GM23248 (cell line): Measurements from ENCODE around the gene B4GALT2. TPM values are rescaled to one million over a fixed set of nuclear protein-coding genes. Genes with fewer than 3 reads are reported as not detected.

Experiments
- DNase-seq: peaks from one replicate; pipeline ENCODE4 v3.0.0-alpha.2; 2015
- H2AFZ ChIP-seq: fragments of 200-600 bp; sonication (generic); 2 replicates; pipeline ENCODE4 v1.6.1; 2016; ENCODE audit warnings: antibody characterized with exemption
- H3F3A ChIP-seq: fragments of 200-600 bp; sonication (generic); 2 replicates; pipeline ENCODE4 v1.6.1; 2016; ENCODE audit warnings: mild to moderate bottlenecking, antibody characterized with exemption, mixed run types; ENCODE audit not compliant: insufficient read depth
- H3K27ac ChIP-seq: fragments of 200-600 bp; sonication (generic); 2 replicates; pipeline ENCODE4 v1.5.1; 2016; ENCODE audit warnings: mild to moderate bottlenecking
- H3K27me3 ChIP-seq: fragments of 200-600 bp; sonication (generic); replicated peaks from 2 replicates; pipeline ENCODE4 v1.6.1; 2016; ENCODE audit warnings: mild to moderate bottlenecking; ENCODE audit not compliant: insufficient read depth
- H3K36me3 ChIP-seq: fragments of 200-600 bp; sonication (generic); 2 replicates; pipeline ENCODE4 v1.6.1; 2016; ENCODE audit warnings: low read depth, mild to moderate bottlenecking
- H3K4me1 ChIP-seq: fragments of 200-600 bp; sonication (generic); 2 replicates; pipeline ENCODE4 v1.6.1; 2016; ENCODE audit warnings: mild to moderate bottlenecking; ENCODE audit not compliant: insufficient read depth
- H3K4me2 ChIP-seq: fragments of 200-600 bp; sonication (generic); one replicate; pipeline ENCODE4 v1.6.1; 2016; ENCODE audit warnings: mild to moderate bottlenecking; ENCODE audit not compliant: unreplicated experiment
- H3K4me3 ChIP-seq: fragments of 200-600 bp; sonication (generic); 2 replicates; pipeline ENCODE4 v1.5.1; 2016; ENCODE audit warnings: mild to moderate bottlenecking
- H3K79me2 ChIP-seq: fragments of 200-600 bp; sonication (generic); 2 replicates; pipeline ENCODE4 v1.6.1; 2016; ENCODE audit warnings: mild to moderate bottlenecking; ENCODE audit not compliant: insufficient read depth
- H3K9ac ChIP-seq: fragments of 200-600 bp; sonication (generic); 2 replicates; pipeline ENCODE4 v1.6.1; 2016; ENCODE audit warnings: mild to moderate bottlenecking
- H3K9me2 ChIP-seq: fragments of 200-600 bp; sonication (generic); 2 replicates; pipeline ENCODE4 v1.6.1; 2016; ENCODE audit warnings: mixed run types, mild to moderate bottlenecking, moderate library complexity; ENCODE audit not compliant: insufficient read depth
- H3K9me3 ChIP-seq: fragments of 200-600 bp; sonication (generic); one replicate; pipeline ENCODE4 v1.6.1; 2017; ENCODE audit warnings: low read depth
- H4K20me1 ChIP-seq: fragments of 200-600 bp; sonication (generic); 2 replicates; pipeline ENCODE4 v1.6.0; 2016; ENCODE audit not compliant: insufficient read depth
- EZH2 ChIP-seq: fragments of 200-600 bp; sonication (generic); IDR thresholded peaks from 2 replicates; pipeline ENCODE4 v1.6.1; 2018; ENCODE audit warnings: antibody characterized with exemption, mild to moderate bottlenecking; ENCODE audit not compliant: insufficient read depth, poor library complexity, severe bottlenecking
- EZH2phosphoT487 ChIP-seq: fragments of 200-600 bp; sonication (generic); IDR thresholded peaks from 2 replicates; pipeline ENCODE4 v1.6.1; 2018; ENCODE audit warnings: antibody characterized with exemption, moderate library complexity, mild to moderate bottlenecking, low read depth; ENCODE audit not compliant: insufficient read depth
- WGBS, 2 experiments: methylation state at CpG; one replicate each; pipeline ENCODE4 v1.1.6; 2015 to 2017; ENCODE audit warnings: low lambda C conversion rate in 2 of 2, low coverage in 1 of 2; ENCODE audit errors: missing lambda C conversion rate in 2 of 2; 5-methylcytosine and 5-hydroxymethylcytosine counted together
- in situ Hi-C: fragments of 300-500 bp; cut with MboI; formaldehyde crosslinking; loops from 2 replicates; pipeline ENCODE4 v1.15.0; 2020
- polyA plus RNA-seq: library from polyadenylated mRNA; unstranded; fragments of >200 nt; fragmentation: Nextera tagmentation; extraction: Ambion mirVana; gene quantifications from 2 replicates; pipeline ENCODE4 v1.2.1, GENCODE V29; 2016
- total RNA-seq: library from RNA; depleted of rRNA; stranded (reverse); fragments of >200 nt; shearing (Covaris generic); gene quantifications from 2 replicates; pipeline ENCODE4 v1.2.3, GENCODE V29; 2014

The B4GALT2 gene
- total and polyA plus RNA-seq, 2 experiments from 2014 or later: 27.3 to 221 TPM

DNA sequence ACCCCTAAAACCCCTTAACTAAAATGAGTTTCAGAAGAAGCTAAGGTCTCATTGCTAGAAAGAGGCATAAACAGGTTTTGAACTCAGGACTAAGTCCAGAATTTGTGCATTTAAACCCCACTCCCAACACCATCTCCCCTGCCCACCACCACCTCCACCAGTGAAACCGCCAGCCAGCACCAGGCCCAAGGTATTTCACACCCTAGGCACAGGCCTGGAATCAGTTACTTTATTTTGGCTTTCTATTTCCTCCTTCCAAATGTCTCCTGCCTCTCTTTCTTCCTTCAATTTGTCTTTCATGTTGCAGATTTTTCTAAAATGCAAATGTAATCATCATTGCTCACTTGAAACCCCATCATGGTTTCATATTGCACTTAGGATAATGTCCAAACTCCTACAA is 34.1 kb upstream of the B4GALT2 start:
- no peak overlapping the region for H3K4me2 ChIP-seq
- H3K9ac ChIP-seq: no peak overlapping the region
- H3F3A ChIP-seq: 0 out of 2 replicates have a peak, but pooled peaks cover 5% of the 10 kb centered on the region
- in situ Hi-C loops: loop anchor here (25.0 kb wide), 2 partner anchors 408 to 708 kb away; partner anchors contain the start of gene PTPRF
- WGBS, 2 experiments: 100% methylated on average over 1 of the region's 1 CpG
- H2AFZ ChIP-seq: no peak overlapping the region
- no peak for TF ChIP-seq EZH2phosphoT487
- no peak for TF ChIP-seq EZH2
- no peaks in the 10 kb centered on the region for H3K27me3 ChIP-seq
- no peak overlapping the region for H3K4me3 ChIP-seq
- H3K36me3 ChIP-seq: no peaks in the 10 kb centered on the region
- peaks cover 15% of the 10 kb centered on the region for H3K4me1 ChIP-seq
- H3K79me2 ChIP-seq: peaks cover 22% of the 10 kb centered on the region
- no peak overlapping the region for H3K27ac ChIP-seq
- H4K20me1 ChIP-seq: no peaks in the 10 kb centered on the region
- H3K9me2 ChIP-seq: no peaks in the 10 kb centered on the region
- no peak for DNase-seq
- H3K9me3 ChIP-seq: no peaks in the 10 kb centered on the region

DNA sequence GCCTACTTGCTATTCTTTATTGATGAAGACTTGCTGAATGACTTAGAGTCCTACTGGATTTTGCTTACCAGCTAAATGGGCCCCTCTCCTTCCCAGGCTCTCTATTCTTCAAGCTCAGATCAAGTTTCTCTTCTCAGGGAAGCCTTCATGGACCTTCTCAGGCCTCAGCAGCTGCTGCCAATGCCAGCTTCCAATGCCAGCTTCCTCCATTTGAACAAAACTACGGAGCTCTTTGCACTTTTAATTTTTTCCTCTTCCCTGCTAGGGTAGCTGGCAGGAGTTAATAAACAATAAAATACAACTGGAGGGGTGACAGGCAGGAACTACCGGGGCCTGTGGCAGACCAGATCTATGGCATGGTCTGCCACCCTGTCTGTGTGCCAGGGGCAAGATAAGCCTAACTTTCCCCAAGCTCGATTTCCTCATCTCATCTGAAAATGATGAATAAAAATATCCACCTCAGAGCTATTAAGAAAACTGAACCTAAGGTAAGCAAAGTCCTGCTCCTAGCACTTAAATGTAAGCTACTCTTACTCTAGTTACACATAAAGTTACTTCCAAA is 33.3 kb upstream of the B4GALT2 start:
- peaks cover 28% of the 10 kb centered on the region for H3K79me2 ChIP-seq
- in situ Hi-C loops: loop anchor here (25.0 kb wide), 2 partner anchors 408 to 708 kb away; partner anchors contain the start of gene PTPRF
- H3K9me2 ChIP-seq: no peaks in the 10 kb centered on the region
- WGBS, 2 experiments: 15 to 18% methylated on average over 3 of the region's 3 CpGs
- H3K4me2 ChIP-seq: peak overlapping the region; percentile 74
- H3K4me3 ChIP-seq: peak overlapping the region; percentile 92
- peak overlapping the region; percentile 92 for H2AFZ ChIP-seq
- no peaks in the 10 kb centered on the region for H3K27me3 ChIP-seq
- H3F3A ChIP-seq: 0 out of 2 replicates have a peak, but pooled peaks cover 5% of the 10 kb centered on the region
- TF ChIP-seq EZH2phosphoT487 (no peak), EZH2 (no peak)
- H3K27ac ChIP-seq: no peak overlapping the region
- no peaks in the 10 kb centered on the region for H3K9me3 ChIP-seq
- H3K9ac ChIP-seq: peak overlapping the region; percentile 86
- peaks cover 15% of the 10 kb centered on the region for H3K4me1 ChIP-seq
- H4K20me1 ChIP-seq: no peaks in the 10 kb centered on the region
- no peaks in the 10 kb centered on the region for H3K36me3 ChIP-seq
- DNase-seq: no peak

GRCh38 chr1:43946236-43947060 is 32.6 kb upstream of the B4GALT2 start, which contains the start of gene IPO13:
Gene IPO13, plus strand, starts transcription at chr1:43946950. Its CDS starts 651 bp downstream, at chr1:43947601.
- 1% methylated on average over 53 to 58 of the region's 74 CpGs for WGBS, 2 experiments
- H3K36me3 ChIP-seq: no peaks in the 10 kb centered on the region
- H3K4me2 ChIP-seq: peak within 1 kb of the TSS; percentile 74
- in situ Hi-C loops: loop anchor here (25.0 kb wide), 2 partner anchors 409 to 709 kb away; partner anchors contain the start of gene PTPRF
- no peaks in the 10 kb centered on the region for H4K20me1 ChIP-seq
- no peaks in the 10 kb centered on the region for H3K9me2 ChIP-seq
- DNase-seq: peak; percentile 98
- no peaks in the 10 kb centered on the region for H3K27me3 ChIP-seq
- TF ChIP-seq EZH2 (no peak), EZH2phosphoT487 (no peak)
- H3K79me2 ChIP-seq: peaks cover 35% of the 10 kb centered on the region
- H3K9me3 ChIP-seq: no peaks in the 10 kb centered on the region
- 0 out of 2 replicates have a peak, but pooled peaks cover 5% of the 10 kb centered on the region for H3F3A ChIP-seq
- H3K4me3 ChIP-seq: peak within 1 kb of the TSS; percentile 92
- peak within 1 kb of the TSS; percentile 76 for H3K27ac ChIP-seq
- H2AFZ ChIP-seq: peak within 1 kb of the TSS; percentile 92
- peak within 1 kb of the TSS; percentile 86 for H3K9ac ChIP-seq
- peaks cover 15% of the 10 kb centered on the region for H3K4me1 ChIP-seq

DNA sequence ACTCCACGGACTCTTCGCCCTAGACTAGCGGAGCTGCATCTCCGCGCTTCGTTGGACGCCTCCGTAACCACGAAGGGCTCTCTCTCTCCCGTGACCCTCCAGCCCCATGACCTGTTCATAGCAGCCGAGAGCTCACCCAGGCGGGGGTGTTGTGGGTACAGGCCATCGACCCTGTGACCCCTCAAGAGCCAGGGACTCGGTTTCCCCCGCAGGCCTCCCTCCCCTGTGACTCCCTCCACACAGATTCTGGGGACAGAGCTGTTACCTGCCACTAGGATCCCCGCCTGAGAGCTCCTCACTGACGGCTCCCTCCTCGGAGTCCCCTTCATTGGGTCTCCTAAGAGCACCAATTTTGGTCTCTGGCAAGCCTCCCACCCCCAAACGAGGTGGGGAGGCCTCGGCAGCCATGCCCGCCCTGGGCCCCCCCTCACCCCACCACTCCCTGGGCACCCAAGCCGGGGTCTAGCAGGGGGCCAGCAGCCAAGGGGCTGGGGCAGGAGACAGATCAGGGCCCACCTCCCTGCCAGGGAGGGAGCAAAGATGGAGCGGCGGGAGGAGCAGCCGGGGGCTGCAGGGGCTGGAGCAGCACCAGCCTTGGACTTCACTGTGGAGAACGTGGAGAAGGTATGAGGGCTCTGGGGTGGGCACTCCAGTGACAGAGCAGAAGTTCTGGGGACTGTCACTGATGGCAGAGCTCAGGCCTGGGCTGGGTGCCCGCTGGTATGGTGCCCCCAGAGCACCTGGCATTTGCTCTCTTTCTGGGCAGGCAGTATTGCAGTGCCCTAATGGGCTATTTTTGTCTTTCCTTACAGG is 31.7 kb upstream of the B4GALT2 start:
- Histone ChIP-seq H3K9me3 (no peaks in the 10 kb centered on the region), H4K20me1 (no peaks in the 10 kb centered on the region), H3K9me2 (no peaks in the 10 kb centered on the region), H3K36me3 (no peaks in the 10 kb centered on the region), H3K27ac (peak overlapping the region; percentile 76; the same call in 1 of the 2 replicates), H3K4me3 (peak overlapping the region; percentile 92), H3K9ac (peak overlapping the region; percentile 86), H3K79me2 (peaks cover 43% of the 10 kb centered on the region), H3K4me1 (peaks cover 15% of the 10 kb centered on the region), H3K27me3 (no peaks in the 10 kb centered on the region), H3F3A (0 out of 2 replicates have a peak, but pooled peaks cover 5% of the 10 kb centered on the region), H2AFZ (peak overlapping the region; percentile 92), H3K4me2 (peak overlapping the region; percentile 74)
- TF ChIP-seq EZH2phosphoT487 (no peak), EZH2 (no peak)
- in situ Hi-C loops: loop anchor here (25.0 kb wide), 2 partner anchors 410 to 710 kb away; partner anchors contain the start of gene PTPRF
- DNase-seq: no peak
- WGBS, 2 experiments: 2% methylated on average over 26 to 27 of the region's 27 CpGs
